ENCODE measurements around the gene KLF15.
A peak's percentile ranks its signal among the peaks of the same experiment; 100 is the strongest.

Gene KLF15

DNA sequence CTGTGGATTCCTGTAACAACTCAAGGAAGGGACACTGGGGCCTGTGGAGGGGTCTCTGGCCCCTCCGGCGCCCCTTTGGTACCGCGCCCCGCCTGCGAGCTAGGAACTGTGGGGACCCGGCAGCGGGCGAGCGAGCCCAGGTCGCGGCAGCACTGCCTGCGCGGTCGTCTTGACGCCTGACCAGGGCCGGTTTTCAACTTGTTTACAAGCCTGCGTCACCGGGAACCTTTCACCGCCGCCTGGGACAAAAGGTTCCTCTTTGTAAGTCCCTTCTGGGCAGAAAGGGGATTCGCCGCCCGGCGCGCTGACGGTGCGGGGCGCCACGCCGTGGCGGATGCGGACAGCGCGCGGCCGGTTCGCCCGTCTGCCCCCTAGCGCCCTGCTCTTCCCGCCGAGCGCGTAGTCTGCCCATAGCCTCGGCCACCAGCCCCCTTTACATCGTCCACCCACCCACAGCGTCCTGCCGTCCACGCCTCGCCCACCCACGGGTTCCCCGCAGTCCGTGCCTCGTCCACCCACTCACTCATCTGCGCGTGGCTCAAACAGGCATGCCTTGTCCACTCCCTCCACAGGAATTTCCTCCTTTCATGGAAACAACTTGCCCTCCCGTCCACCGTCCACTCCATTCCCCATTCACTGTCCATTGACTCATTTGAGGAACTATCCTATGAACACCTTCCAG lies 32.0 kb upstream of the KLF15 start:
- no peak for TF ChIP-seq ZFX (IDR thresholded peaks at IDR 0.05; ENCODE audit: borderline replicate concordance)
- TF ChIP-seq, protein P1, sequence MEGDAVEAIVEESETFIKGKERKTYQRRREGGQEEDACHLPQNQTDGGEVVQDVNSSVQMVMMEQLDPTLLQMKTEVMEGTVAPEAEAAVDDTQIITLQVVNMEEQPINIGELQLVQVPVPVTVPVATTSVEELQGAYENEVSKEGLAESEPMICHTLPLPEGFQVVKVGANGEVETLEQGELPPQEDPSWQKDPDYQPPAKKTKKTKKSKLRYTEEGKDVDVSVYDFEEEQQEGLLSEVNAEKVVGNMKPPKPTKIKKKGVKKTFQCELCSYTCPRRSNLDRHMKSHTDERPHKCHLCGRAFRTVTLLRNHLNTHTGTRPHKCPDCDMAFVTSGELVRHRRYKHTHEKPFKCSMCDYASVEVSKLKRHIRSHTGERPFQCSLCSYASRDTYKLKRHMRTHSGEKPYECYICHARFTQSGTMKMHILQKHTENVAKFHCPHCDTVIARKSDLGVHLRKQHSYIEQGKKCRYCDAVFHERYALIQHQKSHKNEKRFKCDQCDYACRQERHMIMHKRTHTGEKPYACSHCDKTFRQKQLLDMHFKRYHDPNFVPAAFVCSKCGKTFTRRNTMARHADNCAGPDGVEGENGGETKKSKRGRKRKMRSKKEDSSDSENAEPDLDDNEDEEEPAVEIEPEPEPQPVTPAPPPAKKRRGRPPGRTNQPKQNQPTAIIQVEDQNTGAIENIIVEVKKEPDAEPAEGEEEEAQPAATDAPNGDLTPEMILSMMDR (IDR thresholded peaks at IDR 0.05), result peak; percentile 98
- no peak overlapping the region for H3K27ac ChIP-seq

GRCh38 chr3:126381966-126382365 lies 24.8 kb upstream of the KLF15 start:
- TF ChIP-seq, protein P1 (IDR thresholded peaks at IDR 0.05), result no peak
- no peak overlapping the region for H3K27ac ChIP-seq

DNA sequence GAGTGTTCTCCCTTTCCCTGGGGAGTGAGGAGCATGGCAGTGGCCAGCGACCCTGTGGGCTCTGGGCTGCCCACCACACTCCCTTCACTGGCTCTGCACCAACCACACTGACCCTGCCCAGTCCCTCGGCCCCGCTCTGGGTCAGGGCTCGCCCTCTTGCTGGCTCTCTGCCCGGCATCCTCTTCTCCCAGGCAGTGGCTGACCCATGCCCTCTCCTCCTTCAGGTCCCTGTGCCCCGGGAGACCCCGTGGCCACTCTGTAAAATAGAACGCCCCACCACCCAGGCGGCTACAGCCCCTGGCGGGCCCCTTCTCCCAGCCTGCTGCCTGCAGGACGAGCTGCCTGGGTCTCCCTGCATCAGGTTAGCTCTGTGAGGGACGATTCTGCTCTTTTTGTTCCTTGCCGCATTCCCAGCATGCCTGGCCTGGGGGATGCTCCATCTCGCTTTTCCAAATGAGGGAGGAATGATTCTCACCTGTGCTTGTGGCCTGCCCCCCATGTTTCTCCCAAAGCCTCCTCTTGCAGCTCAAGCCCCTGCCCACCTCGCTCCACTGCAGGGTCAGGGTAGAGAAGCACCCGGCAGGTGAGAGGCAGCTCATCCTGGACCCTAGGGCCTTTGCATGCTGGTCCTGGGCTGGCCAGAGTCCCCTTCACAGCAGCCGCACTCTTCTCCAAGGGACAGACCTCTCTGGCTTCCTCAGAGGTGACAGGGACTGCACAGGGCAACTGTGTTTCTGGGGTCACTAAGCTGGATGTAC lies 23.0 kb upstream of the KLF15 start:
- no peak for TF ChIP-seq ZFX (IDR thresholded peaks at IDR 0.05; ENCODE audit: borderline replicate concordance)
- TF ChIP-seq, protein P1 (IDR thresholded peaks at IDR 0.05), result no peak
- no peak overlapping the region for H3K27ac ChIP-seq

DNA sequence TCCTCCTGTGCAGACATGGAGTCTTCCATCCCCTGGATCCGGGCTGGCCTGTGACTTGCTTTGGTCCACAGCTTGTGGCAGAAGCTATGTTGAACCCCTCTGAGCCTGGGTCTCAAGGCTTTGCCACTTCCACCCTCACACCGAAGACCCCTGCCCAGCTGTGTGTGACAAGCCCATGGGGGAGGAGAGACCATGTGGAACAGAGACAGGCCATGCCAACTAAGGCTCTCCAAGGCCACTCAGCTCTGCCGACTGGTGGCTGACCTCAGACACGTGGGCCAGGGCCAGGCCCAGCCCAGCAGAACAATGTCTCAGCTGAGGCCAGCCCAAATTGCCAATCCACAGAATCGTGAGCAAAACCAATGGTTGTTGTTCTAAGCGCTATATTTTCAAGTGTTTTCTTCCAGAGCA lies 21.1 kb upstream of the KLF15 start:
- TF ChIP-seq, protein P1 (IDR thresholded peaks at IDR 0.05), result no peak
- no peak for TF ChIP-seq ZFX (IDR thresholded peaks at IDR 0.05; ENCODE audit: borderline replicate concordance)
- H3K27ac ChIP-seq, result no peak overlapping the region

DNA sequence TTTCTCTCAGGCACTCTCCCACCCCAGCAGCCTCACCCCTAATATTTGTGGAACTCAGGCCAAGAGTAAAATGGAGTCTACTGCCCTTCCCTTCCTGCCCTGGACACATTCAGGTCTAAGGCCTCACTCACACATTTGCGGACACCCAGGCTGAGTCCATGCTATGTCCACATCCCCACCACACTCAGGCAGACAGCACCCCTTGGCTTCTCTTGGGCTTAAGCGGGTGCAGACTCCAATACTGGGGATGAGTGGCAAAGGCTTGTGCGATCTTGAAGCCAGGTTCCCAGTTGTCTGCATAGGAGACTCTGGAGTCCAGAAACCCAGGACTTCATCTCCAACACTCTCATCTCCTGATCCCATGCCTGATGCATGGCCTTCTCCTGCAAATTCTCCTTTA lies 20.0 kb upstream of the KLF15 start:
- no peak overlapping the region for H3K27ac ChIP-seq
- TF ChIP-seq, protein P1 (IDR thresholded peaks at IDR 0.05), result no peak
- no peak for TF ChIP-seq ZFX (IDR thresholded peaks at IDR 0.05; ENCODE audit: borderline replicate concordance)

DNA sequence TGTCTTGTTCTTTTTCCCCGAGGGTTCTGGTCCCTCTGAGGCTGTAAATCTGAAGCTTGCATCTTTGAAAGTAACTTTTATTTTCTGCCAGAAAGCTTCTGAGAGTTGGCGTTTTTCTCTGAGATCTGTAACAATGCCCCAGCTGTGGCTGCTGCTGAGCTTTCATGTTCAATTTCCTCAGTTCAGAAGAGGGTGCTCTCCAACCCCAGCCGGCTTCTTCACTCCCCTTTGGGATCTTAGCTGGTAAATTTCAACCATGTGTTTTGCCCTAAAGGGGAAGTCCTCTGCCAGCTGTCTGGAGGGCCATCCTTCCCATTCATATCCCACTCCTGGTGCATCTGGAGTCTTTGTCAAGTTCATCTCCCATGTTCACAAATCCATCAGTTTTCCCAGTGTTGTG lies 19.2 kb upstream of the KLF15 start:
- H3K27ac ChIP-seq, result no peak overlapping the region
- no peak for TF ChIP-seq ZFX (IDR thresholded peaks at IDR 0.05; ENCODE audit: borderline replicate concordance)
- TF ChIP-seq, protein P1 (IDR thresholded peaks at IDR 0.05), result no peak

DNA sequence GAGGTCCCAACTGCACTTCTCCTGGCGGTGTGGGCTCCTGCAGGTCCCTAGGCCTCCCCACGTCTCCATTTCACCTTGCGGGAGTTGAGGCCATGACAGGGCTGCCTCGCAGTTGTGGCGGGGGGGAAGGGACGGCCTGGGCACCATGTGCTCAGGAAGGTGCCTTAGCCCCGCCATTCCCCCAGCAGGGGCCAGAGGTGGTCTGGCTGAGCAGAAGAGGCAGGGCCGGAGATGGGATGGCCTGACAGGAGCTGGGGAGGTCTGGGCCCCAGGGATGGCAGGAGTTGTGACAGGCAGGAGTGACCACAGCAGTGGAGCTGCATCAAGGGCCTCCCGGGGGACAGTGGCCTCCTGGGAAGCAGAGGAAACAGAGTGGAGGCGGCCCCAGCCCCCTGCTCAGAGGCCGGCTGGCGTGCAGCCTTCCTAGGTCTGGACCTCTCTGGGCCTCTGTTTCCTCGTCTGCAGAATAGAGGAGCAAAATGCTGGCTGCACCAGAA lies 18.7 kb upstream of the KLF15 start:
- no peak for TF ChIP-seq ZFX (IDR thresholded peaks at IDR 0.05; ENCODE audit: borderline replicate concordance)
- no peak overlapping the region for H3K27ac ChIP-seq

Data from 22Rv1 (cell line).